Kidney (tissue), 14 donors: ENCODE data around the gene MBD4. TPM values are rescaled to one million over a fixed set of nuclear protein-coding genes. Genes with fewer than 3 reads are reported as not detected.
A peak's percentile ranks its signal among the peaks of the same experiment; 100 is the strongest.

ENCODE experiments used
- DNase-seq, 5 donors: peaks; one replicate each; pipeline ENCODE4 v3.0.0-alpha.2; 2013 to 2020
- FAIRE-seq: peaks from 2 replicates; lab custom pipeline; 2012; peaks lifted over from hg19 to GRCh38; lab: Jason Lieb, UNC
- H3K27ac ChIP-seq, 2 donors: one replicate each; pipeline ENCODE4 v1.7.0; 2013; ENCODE audit warnings: low read depth in 2 of 2, low read length in 2 of 2, inconsistent platforms in 1 of 2
- H3K27me3 ChIP-seq: one replicate; pipeline ENCODE4 v1.7.1; 2013; ENCODE audit warnings: low read length, inconsistent platforms; ENCODE audit not compliant: control insufficient read depth, insufficient read depth
- H3K36me3 ChIP-seq, 3 donors: one replicate each; pipeline versions ENCODE4 v1.7.0 to v1.7.1; 2013; ENCODE audit warnings: low read length in 3 of 3, control low read depth in 1 of 3, inconsistent platforms in 1 of 3; ENCODE audit not compliant: insufficient read depth in 3 of 3, control insufficient read depth in 2 of 3
- H3K4me1 ChIP-seq, 3 donors: one replicate each; pipeline versions ENCODE4 v1.7.0 to v1.7.1; 2013; ENCODE audit warnings: low read length in 3 of 3, inconsistent platforms in 1 of 3, low read depth in 1 of 3; ENCODE audit not compliant: control insufficient read depth in 2 of 3, insufficient read depth in 2 of 3
- H3K4me3 ChIP-seq, 3 donors: one replicate each; pipeline versions ENCODE4 v1.7.0 to v1.8.1; 2013; ENCODE audit warnings: low read length in 3 of 3, control low read depth in 1 of 3, inconsistent platforms in 1 of 3
- H3K9ac ChIP-seq, 3 donors: one replicate each; pipeline versions ENCODE4 v1.7.0 to v1.7.1; 2013; ENCODE audit warnings: low read length in 3 of 3, control low read depth in 1 of 3, inconsistent platforms in 1 of 3
- H3K9me3 ChIP-seq, 3 donors: one replicate each; pipeline versions ENCODE4 v1.7.0 to v1.7.1; 2013; ENCODE audit warnings: low read length in 3 of 3, control low read depth in 1 of 3, inconsistent platforms in 1 of 3; ENCODE audit not compliant: control insufficient read depth in 2 of 3, insufficient read depth in 1 of 3
- intact Hi-C: fragments of 100-400 bp; cut with DNase I; formaldehyde crosslinking; loops from one replicate; pipeline ENCODE4 v1.11.1; 2022
- polyA plus RNA-seq: library from polyadenylated mRNA; stranded (reverse); fragments of 350-450 nt; fragmentation: Illumina TruSeq; extraction: RNeasy Lipid Tissue Mini Kit (QIAGEN cat#74804); gene quantifications from one replicate; pipeline ENCODE4 v1.2.3, GENCODE V29; 2014; ENCODE audit warnings: low read depth, low replicate concordance; ENCODE audit not compliant: insufficient read depth
- total RNA-seq: library from RNA; stranded (reverse); fragmentation: NEBNext Ultra II Directional; extraction: Animal tissue kit (Norgen Biotek cat#: 25700); gene quantifications from one replicate; pipeline ENCODE4 v1.2.1, GENCODE V29; 2021
- TF ChIP-seq, protein P1 (sequence below): IDR thresholded peaks from 3 replicates; pipeline ENCODE4 v1.5.1; 2012; ENCODE audit warnings: mild to moderate bottlenecking, moderate library complexity, borderline replicate concordance; ENCODE audit not compliant: insufficient read depth; ENCODE audit errors: extremely low read depth
- donor health status: control.
- donor health status: control.
- donor health status: control.
- donor health status: control.
- donor health status: control.
- donor health status: DM: yes; HTN: yes; CAD: no.
- donor health status: Normal renal cell carcinoma (clear cell type).

Gene MBD4
- total and polyA plus RNA-seq, 2 donors from 2014 or later, result 25.4 to 35.1 TPM

- Histone ChIP-seq H3K4me1 (peaks cover 13 to 32% (median 23%) of the 10 kb centered on the region in 3 donors), H3K36me3 (no peaks in the 10 kb centered on the region), H3K27ac (no peak overlapping the region), H3K9ac (no peak overlapping the region), H3K27me3 (no peaks in the 10 kb centered on the region), H3K4me3 (no peak overlapping the region), H3K9me3 (no peaks in the 10 kb centered on the region)
- intact Hi-C loops, result no loop called here
- no peak for FAIRE-seq
- TF ChIP-seq, protein P1, sequence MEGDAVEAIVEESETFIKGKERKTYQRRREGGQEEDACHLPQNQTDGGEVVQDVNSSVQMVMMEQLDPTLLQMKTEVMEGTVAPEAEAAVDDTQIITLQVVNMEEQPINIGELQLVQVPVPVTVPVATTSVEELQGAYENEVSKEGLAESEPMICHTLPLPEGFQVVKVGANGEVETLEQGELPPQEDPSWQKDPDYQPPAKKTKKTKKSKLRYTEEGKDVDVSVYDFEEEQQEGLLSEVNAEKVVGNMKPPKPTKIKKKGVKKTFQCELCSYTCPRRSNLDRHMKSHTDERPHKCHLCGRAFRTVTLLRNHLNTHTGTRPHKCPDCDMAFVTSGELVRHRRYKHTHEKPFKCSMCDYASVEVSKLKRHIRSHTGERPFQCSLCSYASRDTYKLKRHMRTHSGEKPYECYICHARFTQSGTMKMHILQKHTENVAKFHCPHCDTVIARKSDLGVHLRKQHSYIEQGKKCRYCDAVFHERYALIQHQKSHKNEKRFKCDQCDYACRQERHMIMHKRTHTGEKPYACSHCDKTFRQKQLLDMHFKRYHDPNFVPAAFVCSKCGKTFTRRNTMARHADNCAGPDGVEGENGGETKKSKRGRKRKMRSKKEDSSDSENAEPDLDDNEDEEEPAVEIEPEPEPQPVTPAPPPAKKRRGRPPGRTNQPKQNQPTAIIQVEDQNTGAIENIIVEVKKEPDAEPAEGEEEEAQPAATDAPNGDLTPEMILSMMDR, result no peak
- no peak for DNase-seq
Measured at GRCh38 chr3:129445471-129445870, 5.7 kb upstream of the MBD4 start.

DNA sequence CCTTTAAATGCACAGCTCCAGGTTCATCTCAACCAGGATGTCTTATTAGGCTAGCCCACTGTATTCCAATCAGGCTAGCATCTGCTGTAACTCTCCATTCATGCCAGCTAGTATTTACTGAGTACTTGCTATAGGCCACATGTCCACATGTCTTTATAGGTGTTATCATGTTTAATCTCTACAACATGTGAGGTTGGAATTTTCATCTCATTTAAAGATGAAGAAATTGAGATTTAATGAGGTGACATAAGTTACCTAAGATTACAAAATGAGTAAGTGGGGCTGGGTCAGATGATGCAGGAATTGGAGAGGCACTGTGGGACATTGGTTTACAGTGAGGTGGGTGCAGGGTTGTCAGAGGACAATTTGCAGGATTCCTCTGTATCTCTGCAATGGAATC is 3.2 kb upstream of the MBD4 start:
- no peak overlapping the region for H3K9ac ChIP-seq
- no peak overlapping the region for H3K27ac ChIP-seq
- peaks cover 3 to 24% (median 20%) of the 10 kb centered on the region in 3 donors for H3K4me1 ChIP-seq
- no peaks in the 10 kb centered on the region for H3K9me3 ChIP-seq
- FAIRE-seq (no peak), DNase-seq (no peak)
- H3K36me3 ChIP-seq, result peaks cover 0 to 1% (median 0%) of the 10 kb centered on the region in 3 donors
- H3K27me3 ChIP-seq, result no peaks in the 10 kb centered on the region
- intact Hi-C loops, result no loop called here
- TF ChIP-seq, protein P1, result no peak
- no peak overlapping the region for H3K4me3 ChIP-seq

GRCh38 chr3:129442486-129442885 is 2.7 kb upstream of the MBD4 start:
- FAIRE-seq (no peak), DNase-seq (no peak)
- no peaks in the 10 kb centered on the region for H3K27me3 ChIP-seq
- peaks cover 3 to 24% (median 20%) of the 10 kb centered on the region in 3 donors for H3K4me1 ChIP-seq
- H3K27ac ChIP-seq, result no peak overlapping the region
- peaks cover 0 to 6% (median under 1%) of the 10 kb centered on the region in 3 donors for H3K36me3 ChIP-seq
- intact Hi-C loops, result no loop called here
- H3K9me3 ChIP-seq, result no peaks in the 10 kb centered on the region
- TF ChIP-seq, protein P1, result no peak
- H3K4me3 ChIP-seq, result no peak overlapping the region
- H3K9ac ChIP-seq, result no peak overlapping the region

- FAIRE-seq (no peak), DNase-seq (peak in 2 of 5 donors; percentile 23 to 44)
- peak overlapping the region in 1 of 2 donors; percentile 92 for H3K27ac ChIP-seq
- no peaks in the 10 kb centered on the region for H3K27me3 ChIP-seq
- H3K9ac ChIP-seq, result peak overlapping the region in 1 of 3 donors; percentile 68
- intact Hi-C loops, result no loop called here
- H3K36me3 ChIP-seq, result peaks cover 0 to 12% (median 3%) of the 10 kb centered on the region in 3 donors
- H3K4me1 ChIP-seq, result peaks cover 3 to 20% (median 19%) of the 10 kb centered on the region in 3 donors
- H3K4me3 ChIP-seq, result peak overlapping the region in 1 of 3 donors; percentile 95
- TF ChIP-seq, protein P1, result no peak
- no peaks in the 10 kb centered on the region for H3K9me3 ChIP-seq
Measured at GRCh38 chr3:129441782-129442181, 2.0 kb upstream of the MBD4 start.
